Frontal cortex (tissue), 4 donors: ENCODE data around the gene THUMPD3. TPM values are rescaled to one million over a fixed set of nuclear protein-coding genes. Genes with fewer than 3 reads are reported as not detected.
A peak's percentile ranks its signal among the peaks of the same experiment; 100 is the strongest.

ENCODE experiments used
- DNase-seq, 2 donors: peaks; one replicate each; pipeline ENCODE4 v3.0.0; 2012; ENCODE audit warnings: low spot score in 2 of 2
- FAIRE-seq: peaks from 2 replicates; lab custom pipeline; 2012; peaks lifted over from hg19 to GRCh38; lab: Jason Lieb, UNC
- total RNA-seq: library from RNA; depleted of rRNA; stranded (reverse); fragments of >200 nt; gene quantifications from one replicate; pipeline ENCODE4 v1.2.3, GENCODE V29; 2014
- donor health status: control.
- donor health status: control.
- donor health status: control.

Gene THUMPD3
- total RNA-seq, 1 donor from 2014 or later: 79.1 TPM

DNA sequence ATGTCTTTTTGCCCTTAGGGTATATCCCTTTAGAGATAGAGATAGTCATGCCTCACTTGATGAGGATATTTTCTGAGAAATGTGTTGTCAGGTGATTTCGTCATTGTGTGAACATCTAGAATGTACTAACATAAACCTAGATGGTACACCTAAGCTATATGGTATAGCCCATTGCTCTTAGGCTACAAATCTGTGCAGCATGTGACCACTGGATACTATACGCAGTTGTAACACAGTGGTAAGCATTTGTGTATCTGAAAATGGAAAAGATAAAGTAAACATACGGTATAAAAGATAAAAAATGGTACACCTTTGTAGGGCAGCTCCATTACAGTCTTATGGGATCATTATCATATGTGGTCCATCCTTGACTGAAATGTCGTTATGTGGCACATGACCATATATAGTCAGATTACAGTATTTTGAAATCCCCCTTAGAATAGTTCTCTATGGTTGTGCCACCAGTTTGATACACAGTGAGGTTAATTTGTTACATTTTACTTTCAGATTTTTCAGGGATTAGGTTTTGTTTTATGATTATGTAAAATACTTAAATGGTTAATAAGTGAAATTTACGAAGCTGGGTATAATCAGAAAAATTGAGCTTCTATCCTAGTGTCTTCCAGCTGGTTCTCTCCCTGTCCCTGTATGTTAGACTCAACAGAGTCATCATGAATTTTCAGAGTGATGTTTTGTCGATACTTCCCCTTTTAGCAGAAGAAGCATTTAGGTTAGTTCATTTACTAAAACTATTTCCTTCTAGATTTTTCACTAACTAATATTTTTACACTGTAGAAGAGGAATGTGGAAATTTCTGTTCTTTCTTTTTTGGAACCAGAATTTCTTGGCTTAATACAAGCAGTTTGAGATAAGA lies 47.4 kb downstream of the THUMPD3 start:
- FAIRE-seq: no peak
- DNase-seq: no peak

DNA sequence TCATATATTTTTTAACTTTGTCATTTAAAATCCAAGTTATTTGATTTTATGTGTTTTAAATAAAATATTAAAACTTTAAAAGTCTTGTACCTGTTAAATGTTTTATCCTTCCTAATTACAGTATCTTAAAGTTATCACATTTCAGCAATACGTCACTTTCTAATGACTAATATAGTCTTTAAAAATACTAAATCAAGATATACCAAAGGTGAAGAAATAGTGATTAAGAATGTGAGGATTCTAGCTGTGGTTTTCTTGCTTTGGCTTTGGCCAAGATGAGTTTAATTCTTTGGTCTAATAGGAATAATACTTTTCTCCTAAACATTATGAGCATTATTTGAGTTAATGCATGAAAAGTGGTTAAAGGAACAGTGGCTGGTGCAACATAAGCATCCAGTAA lies 48.4 kb downstream of the THUMPD3 start:
- FAIRE-seq: no peak

DNA sequence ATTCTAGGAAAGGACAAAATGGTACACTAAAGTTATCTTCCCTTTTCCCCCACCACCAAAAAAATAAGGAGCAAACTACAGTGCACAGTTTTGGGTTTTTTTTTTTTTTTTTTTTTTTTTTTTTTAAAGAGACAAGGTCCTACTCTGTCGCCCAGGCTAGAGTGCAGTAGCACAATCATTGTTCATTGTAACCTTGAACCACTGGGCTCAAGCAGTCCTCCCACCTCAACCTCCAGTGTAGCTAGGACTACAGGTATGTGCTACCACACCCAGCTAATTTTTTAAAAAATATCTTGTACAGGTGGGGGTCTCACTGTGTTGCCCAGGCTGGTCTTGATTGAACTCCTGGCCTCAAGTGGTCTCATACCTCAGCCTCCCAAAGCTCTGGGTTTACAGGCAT lies 49.4 kb downstream of the THUMPD3 start:
- DNase-seq (no peak), FAIRE-seq (no peak)

More for the DNA sequence above, 48.4 kb downstream of the THUMPD3 start:
- DNase-seq: no peak

DNA sequence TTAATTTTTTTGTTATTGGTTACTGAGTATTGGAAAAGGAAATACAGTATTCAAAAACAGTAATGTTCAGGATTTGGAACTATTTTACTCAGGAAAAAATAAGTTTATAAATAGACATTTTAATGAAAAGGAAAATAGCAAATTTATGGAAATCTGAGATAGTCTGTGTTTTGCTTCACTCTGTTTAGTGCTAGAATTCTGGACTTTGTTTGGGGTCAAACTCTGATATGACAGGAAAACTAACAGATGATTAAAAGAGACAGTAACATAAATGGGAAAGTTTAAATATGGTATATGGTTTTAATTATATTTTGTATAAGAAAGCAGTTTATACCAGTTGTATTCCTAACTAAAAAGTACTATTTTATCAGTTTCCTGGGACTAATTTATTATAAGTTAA lies 52.0 kb downstream of the THUMPD3 start:
- FAIRE-seq: no peak
- no peak for DNase-seq

DNA sequence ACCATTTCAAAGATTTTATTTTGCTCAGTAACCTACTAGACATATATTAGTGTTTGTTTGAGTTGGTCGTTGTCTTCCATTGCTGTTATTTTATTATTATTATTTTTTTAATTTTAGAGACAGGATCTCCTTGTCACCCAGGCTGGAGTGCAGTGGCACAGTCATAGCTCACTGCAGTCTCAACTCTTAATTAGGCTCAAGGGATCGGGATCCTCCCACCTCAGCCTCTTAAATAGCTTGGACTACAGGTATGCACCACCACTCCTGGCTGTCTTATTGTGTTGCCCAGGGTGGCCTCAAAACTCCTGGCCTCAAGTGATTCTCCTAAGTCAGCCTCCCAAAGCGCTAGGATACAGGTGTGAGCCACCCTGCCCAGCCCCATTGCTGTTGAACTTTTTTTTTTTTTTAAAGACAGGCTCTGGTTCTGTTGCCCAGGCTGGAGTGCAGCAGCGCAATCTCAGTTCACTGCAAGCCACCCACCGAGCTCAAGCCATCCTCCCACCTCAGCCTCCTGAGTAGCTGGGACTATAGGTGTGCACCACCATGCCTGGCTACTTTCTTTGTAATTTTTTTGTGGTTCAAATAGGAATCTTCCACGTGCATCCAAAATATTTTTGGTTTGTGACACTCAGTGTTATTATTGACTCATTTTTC lies 52.8 kb downstream of the THUMPD3 start:
- no peak for FAIRE-seq

DNA sequence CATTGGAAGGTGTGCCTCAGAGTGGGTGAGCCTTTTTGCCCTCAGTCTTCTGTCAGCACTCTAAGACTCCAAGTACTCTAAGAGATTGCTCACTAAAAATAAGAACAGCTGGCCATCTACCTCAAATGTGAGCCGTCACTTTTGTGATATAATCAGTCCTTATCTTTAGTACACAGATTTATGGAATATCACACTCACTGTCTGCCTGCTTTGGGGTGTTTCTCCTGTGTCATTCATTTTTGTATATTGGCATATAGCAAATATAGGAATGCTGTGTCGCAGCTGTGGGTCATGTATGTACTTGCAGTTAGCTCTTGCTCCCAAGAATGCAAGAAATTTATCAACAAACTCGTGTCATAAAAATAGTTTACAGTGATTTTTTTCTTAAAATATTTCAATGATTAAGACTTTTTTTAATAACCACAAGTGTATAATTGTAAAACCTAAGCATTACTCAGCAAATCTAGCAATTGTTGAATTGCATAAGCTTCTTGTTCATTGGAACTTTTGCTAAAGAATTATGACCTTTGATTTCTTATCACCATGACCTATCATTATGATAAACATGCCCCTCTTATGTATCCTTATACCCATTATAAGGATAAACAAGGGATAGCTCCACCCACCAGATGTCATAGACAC lies 53.4 kb downstream of the THUMPD3 start:
- FAIRE-seq: no peak
- no peak for DNase-seq

More for the DNA sequence above, 52.8 kb downstream of the THUMPD3 start:
- DNase-seq: no peak

DNA sequence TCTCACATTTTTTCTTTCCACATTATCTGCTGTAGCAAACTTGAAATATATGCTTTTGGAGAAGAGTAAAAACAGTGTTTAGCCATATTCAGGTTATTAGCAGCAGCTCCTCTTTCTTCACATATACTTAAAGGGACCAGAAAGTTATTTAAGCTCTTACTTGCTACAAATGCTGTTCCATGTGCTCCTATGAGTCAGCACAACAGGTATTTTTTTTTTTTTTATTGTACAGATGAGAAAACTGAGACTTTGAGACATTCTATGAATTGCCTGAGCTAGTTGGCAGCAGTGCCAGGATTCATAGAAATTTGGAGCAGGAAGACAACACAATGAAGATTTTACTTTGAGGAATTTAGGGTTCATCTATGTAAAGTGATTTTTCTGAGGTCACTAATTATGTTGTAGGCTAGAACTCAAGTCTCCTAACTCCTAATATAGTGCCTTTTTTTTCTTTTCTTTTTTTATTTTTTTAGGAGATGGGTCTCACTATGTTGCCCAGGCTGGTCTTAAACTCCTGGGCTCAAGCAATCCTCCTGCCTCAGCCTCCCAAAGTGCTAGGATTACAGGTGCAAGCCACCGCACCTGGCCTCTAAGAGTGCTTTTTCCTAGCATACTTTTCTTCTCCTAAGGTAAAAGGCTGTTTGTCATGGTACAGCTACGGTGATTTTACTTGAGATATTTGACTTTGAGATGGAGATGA lies 58.1 kb downstream of the THUMPD3 start:
- no peak for DNase-seq
- FAIRE-seq: no peak

DNA sequence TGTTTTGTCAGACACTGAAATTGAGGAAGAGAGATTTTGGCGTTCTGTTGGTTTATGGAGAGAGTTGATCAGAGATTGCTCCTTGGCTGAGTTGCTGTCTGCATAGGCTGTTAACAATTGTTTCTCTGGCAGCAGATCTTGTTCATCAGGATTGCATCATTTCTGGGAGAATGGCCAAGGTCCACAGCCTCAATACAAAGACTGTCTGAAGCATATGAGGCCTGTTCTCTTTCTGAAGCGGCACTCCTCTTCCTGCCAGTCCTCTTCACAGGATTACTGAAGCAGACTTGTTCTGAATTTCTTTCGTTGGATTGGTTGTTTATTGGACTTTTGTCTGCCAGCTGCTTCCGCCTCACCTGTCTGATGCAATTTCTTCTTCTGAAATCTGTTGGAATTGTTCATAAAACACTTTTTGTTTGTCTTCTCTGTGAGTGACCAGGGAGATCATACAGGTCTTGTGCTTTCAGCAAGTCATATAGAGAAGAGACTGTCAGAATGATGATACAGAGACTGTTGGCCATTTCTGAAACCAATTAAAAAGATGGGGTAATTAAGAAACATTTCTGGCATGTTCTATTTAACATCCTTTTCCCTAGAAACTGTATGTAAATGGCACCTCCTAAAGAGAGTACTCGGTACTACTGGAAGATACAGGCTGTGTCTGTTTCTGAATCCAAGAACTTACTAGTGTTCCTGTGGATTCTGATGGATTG lies 60.0 kb downstream of the THUMPD3 start:
- FAIRE-seq (peak; percentile 95), DNase-seq (peak; percentile 57 to 68)

DNA sequence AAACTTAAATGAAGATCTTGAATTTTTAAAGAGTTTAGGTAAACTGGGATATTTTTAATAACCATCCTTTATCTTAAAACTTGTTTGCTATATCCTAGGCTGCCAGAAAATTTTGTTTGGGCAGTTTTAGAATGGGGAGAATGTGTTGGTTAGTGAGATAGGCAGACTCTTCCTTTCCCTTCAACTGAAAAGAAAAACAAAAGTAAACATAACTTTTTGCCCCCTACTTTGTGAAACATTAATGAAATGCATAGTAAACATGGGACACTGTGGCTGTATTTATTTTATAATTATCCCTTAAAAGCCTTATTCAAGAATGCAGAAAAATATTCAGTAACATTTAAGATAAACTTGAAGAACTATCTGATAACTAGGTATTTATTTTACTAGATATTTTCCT lies 65.6 kb downstream of the THUMPD3 start:
- FAIRE-seq: no peak
- no peak for DNase-seq

DNA sequence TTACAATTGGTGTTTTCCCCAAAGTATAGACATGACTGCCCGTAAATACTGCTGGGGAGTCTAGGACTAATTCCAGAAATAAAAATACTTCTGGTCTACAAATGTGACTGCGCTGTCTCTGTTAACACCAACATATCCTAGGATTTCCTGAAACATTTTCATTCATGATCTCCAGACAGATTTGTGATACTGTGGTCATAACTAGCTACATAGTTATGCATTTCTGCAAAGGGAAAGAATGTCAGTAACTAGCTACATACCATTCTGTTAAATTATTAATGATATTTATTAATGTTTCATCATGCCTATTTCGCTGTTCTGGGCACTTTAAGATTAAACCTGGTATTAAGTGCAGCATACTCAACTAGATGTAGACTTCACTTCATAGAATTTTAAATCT lies 67.9 kb downstream of the THUMPD3 start:
- FAIRE-seq (no peak), DNase-seq (no peak)

DNA sequence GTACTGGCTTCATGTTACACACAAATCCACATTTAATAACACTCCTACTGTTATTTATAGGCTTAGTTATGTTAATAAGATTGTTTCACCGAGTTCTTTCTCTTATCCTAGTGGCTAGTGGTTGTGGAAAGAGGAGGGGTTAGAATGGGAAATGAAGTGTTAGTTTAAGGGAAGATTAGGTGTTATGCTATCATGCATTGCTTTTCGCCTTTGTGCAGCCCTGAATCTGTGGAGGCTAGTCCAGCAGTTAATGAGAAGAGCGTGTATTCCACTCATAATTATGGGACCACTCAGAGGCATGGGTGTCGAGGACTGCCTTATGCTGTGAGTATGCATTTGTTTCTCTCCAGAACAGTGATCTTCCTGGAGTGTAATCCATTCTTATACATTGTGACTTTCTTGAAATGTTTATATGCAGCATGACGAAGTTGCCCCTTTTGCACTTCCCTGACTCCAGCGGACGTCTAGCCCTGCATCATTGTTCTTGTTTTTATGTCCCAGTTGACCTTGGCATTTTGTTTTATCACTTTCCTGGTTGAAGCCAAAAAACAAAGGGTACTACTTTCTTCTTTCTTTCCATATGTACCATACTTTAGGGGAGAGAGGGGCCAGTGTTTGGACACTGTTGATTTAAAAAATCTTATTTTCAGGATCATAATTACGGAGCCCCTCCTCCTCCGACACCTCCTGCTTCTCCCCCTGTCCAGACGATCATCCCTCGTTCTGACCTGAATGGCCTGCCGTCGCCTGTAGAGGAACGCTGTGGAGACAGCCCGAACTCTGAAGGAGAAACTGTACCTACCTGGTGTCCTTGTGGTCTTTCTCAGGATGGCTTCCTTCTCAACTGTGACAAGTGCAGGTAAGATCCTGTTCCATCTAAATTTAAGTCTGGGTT lies 71.0 kb downstream of the THUMPD3 start:
- no peak for FAIRE-seq
- no peak for DNase-seq

DNA sequence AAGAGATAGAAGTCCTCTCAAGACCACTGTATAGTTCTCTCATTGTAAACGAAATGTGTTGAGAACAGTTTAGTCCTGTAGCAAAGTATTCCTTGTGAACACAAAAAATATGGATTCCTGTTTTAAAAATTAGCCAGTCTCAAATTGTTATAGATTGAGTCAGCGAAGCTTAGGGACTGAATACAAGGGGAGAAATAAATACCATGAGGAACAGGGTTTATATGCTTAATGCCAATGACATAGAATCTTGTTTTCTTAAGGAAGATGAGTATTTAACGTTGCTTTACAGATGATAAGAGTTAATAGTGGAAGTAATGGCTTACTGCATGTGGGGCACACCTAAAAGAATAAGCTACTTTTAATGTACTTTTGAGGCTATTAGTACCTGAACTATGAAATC lies 72.5 kb downstream of the THUMPD3 start:
- DNase-seq (no peak), FAIRE-seq (no peak)

Other genes with a start within 250 kb of the THUMPD3 start
- gene SRGAP3, start 113.4 kb upstream of the THUMPD3 start, total RNA-seq: 58.3 TPM
- 28.5 TPM for gene SETD5, start 34.6 kb downstream of the THUMPD3 start, total RNA-seq
- 47.3 TPM for gene LHFPL4, start 190.8 kb downstream of the THUMPD3 start, total RNA-seq